GM12892 (cell line): Measurements from ENCODE around the gene LHFPL6.

Experiments used
- POLR2A ChIP-seq: IDR thresholded peaks from 2 replicates; pipeline ENCODE4 v1.6.1; 2011; ENCODE audit warnings: low read depth, low read length, control low read depth
- POLR2AphosphoS5 ChIP-seq: IDR thresholded peaks from 2 replicates; pipeline ENCODE4 v1.6.1; 2011; ENCODE audit warnings: low read depth, low read length, control low read depth

DNA sequence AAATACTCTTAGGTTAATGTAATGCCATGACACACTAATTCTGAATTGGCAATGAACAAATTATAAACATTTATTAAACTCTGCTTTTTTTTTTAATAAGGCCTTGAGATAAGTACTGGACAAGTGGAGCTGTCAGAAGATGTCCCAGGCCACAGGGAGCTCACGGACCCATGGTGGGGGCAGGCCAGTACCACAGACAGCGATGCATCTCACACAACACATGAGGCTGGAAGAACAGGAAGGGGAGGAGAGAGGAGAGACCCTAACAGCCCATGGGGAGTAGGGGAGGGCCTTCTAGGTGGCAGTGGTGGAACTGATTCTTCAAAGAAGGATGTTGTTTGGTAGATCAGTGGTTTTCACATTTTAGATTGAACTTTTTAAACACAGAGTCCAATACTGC, 128.4 kb downstream of the LHFPL6 start:
- no peak for TF ChIP-seq POLR2AphosphoS5
- no peak for TF ChIP-seq POLR2A
